ENCODE measurements around the gene CLHC1. TPM values are rescaled to one million over a fixed set of nuclear protein-coding genes. Genes with fewer than 3 reads are reported as not detected.

The CLHC1 gene
- total and polyA plus RNA-seq, 10 of the 15 experiments (the other 5 are each of a cell fraction or from before 2014, with no cell fraction given), result 2.6 to 6.8 (median 4.7) TPM

GRCh38 chr2:55141572-55142413 lies 90.3 kb downstream of the CLHC1 start:
- intact Hi-C loops (cut with micrococcal nuclease; ENCODE audit: unreplicated experiment), result no loop called here
- TF ChIP-seq PKNOX1 (IDR thresholded peaks at IDR 0.05) (no peak), CEBPB (IDR thresholded peaks at IDR 0.05; ENCODE audit: borderline replicate concordance in 1 of 2, low read depth in 2 of 2, low read length in 2 of 2) (no peak), CBX5 (IDR thresholded peaks at IDR 0.05; ENCODE audit: low read depth) (no peak), CBX3 (IDR thresholded peaks at IDR 0.05; ENCODE audit: borderline replicate concordance, low read depth) (no peak), TAF1 (IDR thresholded peaks at IDR 0.05; ENCODE audit: borderline replicate concordance, low read depth, low read length) (no peak), STAT3 (IDR thresholded peaks at IDR 0.05; ENCODE audit: low read depth, low read length) (no peak), BHLHE40 (IDR thresholded peaks at IDR 0.05; ENCODE audit: borderline replicate concordance in 1 of 2, low read depth in 2 of 2, low read length in 1 of 2) (no peak), E2F8 (IDR thresholded peaks at IDR 0.05; ENCODE audit: low read depth, partially characterized antibody) (no peak), NRF1 (conservative IDR thresholded peaks at IDR 0.05; ENCODE audit: low read depth, low read length) (no peak), SMAD5 (IDR thresholded peaks at IDR 0.05; ENCODE audit: low read depth) (no peak), IKZF1 (conservative IDR thresholded peaks at IDR 0.05) (no peak), RELB (IDR thresholded peaks at IDR 0.05; ENCODE audit: low read depth) (no peak), E2F4 (IDR thresholded peaks at IDR 0.05; ENCODE audit: low read depth, low read length) (no peak), MYC (IDR thresholded peaks at IDR 0.05; ENCODE audit: insufficient read depth, insufficient read length, insufficient replicate concordance, low read length, severe bottlenecking) (no peak)
- no peak overlapping the region for H3K4me3 ChIP-seq
- H3K4me1 ChIP-seq (ENCODE audit: control insufficient read depth, insufficient read depth, low read length), result peaks cover under 1% of the 10 kb centered on the region; the same call in 1 of the 2 replicates
- H3K79me2 ChIP-seq (ENCODE audit: control insufficient read depth, insufficient read depth, low read length), result no peaks in the 10 kb centered on the region
- DNase-seq (ENCODE audit: low read depth, low spot score) (no peak), FAIRE-seq (no peak), ATAC-seq (no peak; the same call in 2 of the 3 replicates)
- H3K36me3 ChIP-seq (ENCODE audit: control insufficient read depth in 2 of 2, insufficient read depth in 2 of 2, low read length in 1 of 2), result no peaks in the 10 kb centered on the region
- no peak overlapping the region for H3K9ac ChIP-seq (ENCODE audit: control insufficient read depth, insufficient read depth, low read length)
- H2AFZ ChIP-seq (ENCODE audit: control insufficient read depth, low read depth, low read length), result no peak overlapping the region
- CTCF ChIA-PET, result interaction anchor here (1.2 kb wide), 1 partner anchor 33 kb away, joined by 3 read pairs; no protein-coding TSS in a partner anchor
- in situ Hi-C loops (cut with MboI), result no loop called here
- POLR2A ChIA-PET, result no interaction called here
- SMC1A ChIA-PET (ENCODE audit: uncharacterized antibody, unreplicated experiment), result interaction anchor here (0.8 to 1.1 kb wide), 2 partner anchors 8 to 10 kb away, joined by 4 to 5 read pairs; no protein-coding TSS in a partner anchor
- RAD21 ChIA-PET (ENCODE audit: unreplicated experiment), result no interaction called here
- H3K9me3 ChIP-seq (replicated peaks; ENCODE audit: control insufficient read depth, insufficient read depth, low read length), result no peaks in the 10 kb centered on the region
- no peak overlapping the region for H3K27ac ChIP-seq (ENCODE audit: control insufficient read depth, insufficient read depth)
- no peaks in the 10 kb centered on the region for H3K27me3 ChIP-seq (replicated peaks in 1 of 2; ENCODE audit: control insufficient read depth in 2 of 2, insufficient read depth in 2 of 2, low read length in 1 of 2)
- H4K20me1 ChIP-seq (ENCODE audit: control insufficient read depth, insufficient read depth), result no peaks in the 10 kb centered on the region
- BruUV-seq (replicated peaks), result no TSS peak
- 49% methylated on average over 9 of the region's 9 CpGs for WGBS (ENCODE audit: insufficient coverage, insufficient replicate concordance, low lambda C conversion rate, missing lambda C conversion rate)
- no peak overlapping the region for H3K4me2 ChIP-seq (ENCODE audit: control insufficient read depth, insufficient read depth)
